GM21381 (cell line): ENCODE measurements around the gene LRRC4C.
"Not testable (repeated sequence)": the region's sequence is repeated elsewhere in the genome, so short reads cannot be mapped to it uniquely, and the experiment has no call there.

Experiments used
- ATAC-seq: cut with Tn5 transposase; IDR thresholded peaks from one replicate; pipeline ENCODE4 v1.9.1; 2021; ENCODE audit warnings: mild to moderate bottlenecking, moderate library complexity; ENCODE audit not compliant: unreplicated experiment

Gene LRRC4C

DNA sequence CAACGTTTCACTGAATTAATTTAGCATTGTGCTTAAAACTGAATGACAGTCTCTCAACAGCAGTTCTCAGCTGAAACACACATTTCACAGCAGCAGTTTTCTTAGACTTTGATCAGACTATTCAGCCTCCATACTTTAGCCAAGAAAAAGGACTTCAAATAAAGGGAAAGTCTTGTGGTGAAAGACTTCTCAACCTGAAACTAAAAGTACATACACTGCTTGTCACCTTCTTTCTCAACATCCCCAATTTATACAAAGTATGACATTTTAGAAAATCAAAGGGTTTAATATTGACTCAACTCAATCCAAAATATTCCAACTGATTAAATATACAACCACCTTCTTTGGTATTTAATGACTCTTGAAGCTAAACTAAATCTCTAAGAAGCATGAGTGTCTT, 419.0 kb downstream of the LRRC4C start:
- ATAC-seq = no peak

GRCh38 chr11:41039592-41039991, 419.9 kb downstream of the LRRC4C start:
- no peak for ATAC-seq

DNA sequence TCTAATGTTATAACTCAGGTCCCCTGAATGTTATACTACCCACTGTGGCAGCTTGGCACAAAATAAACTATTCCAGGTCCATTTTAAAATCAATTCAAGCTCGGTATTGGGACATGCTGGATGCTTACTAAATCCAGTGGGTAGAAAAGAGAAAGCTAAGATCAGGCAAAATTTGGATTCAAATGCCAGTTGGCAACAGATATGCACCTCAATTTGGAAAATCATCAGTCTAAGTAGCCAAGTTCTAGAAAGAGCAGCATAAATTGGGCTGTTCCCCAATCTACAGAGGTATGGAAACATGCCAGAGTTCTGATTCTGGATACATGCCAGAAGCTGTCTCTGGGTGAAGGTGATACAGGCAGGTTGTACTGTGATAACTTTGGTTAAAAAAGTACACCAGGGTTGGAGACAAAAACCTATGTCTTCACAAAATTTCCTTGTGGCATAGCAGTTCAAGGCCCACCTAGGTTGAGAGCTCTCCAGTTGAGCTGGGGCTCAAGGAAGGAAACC, 427.8 kb downstream of the LRRC4C start:
- ATAC-seq = no peak

- no peak for ATAC-seq
Observed at GRCh38 chr11:41020259-41020658, 439.2 kb downstream of the LRRC4C start.

DNA sequence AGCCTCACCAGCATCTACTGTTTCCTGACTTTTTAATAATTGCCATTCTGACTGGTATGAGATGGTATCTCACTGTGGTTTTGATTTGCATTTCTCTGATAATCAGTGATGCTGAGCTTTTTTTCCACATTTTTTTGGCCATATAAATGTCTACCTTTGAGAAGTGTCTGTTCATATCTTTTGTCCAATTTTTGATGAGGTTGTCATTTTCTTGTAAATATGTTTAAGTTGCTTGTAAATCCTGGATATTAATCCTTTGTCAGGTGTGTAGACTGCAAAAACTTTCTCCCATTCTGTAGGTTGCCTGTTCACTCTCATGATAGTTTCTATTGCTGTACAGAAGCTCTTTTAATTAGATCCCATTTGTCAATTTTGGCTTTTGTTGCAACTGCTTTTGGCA, 439.8 kb downstream of the LRRC4C start:
- not testable (repeated sequence) for ATAC-seq

GRCh38 chr11:41018224-41018623, 441.2 kb downstream of the LRRC4C start:
- ATAC-seq = no peak

DNA sequence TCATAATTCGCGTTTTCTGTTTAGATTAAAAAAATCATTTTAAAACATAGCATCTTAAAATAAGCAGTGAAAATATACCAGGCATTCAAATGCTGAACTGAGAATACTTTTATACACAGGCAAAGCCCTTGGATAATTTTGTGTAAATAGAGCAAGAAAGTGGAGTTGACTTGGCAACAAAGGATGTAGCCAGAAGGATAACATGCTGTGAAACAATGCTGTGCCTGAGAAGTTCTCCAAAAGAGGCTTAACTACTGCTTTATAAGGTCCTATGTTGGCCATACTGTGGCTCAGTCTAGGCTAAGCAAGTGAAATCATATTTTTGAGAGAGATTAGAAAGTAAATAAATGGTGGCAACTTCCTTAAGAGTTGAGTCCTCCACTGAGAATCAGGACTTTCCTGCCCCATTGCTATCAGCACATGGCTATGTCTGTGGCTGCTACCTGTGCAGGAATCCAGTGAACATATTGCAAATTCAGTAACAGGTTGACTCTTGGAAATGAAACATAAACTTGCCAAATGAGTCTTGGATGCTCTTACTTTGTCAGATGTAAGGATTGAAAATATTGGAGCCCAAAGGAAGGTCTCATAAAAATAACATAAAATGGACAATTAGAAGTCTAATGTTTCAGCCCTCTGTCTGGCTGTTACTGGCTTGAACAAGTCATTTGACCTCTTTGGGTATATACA, 448.9 kb downstream of the LRRC4C start:
- no peak for ATAC-seq

- no peak for ATAC-seq
Observed at GRCh38 chr11:41005986-41006385, 453.5 kb downstream of the LRRC4C start.

GRCh38 chr11:41003339-41004282, 455.8 kb downstream of the LRRC4C start:
- ATAC-seq = no peak

- no peak for ATAC-seq
Observed at GRCh38 chr11:40998920-40999319, 460.5 kb downstream of the LRRC4C start.

- ATAC-seq = no peak
Observed at GRCh38 chr11:40987776-40988435, 471.5 kb downstream of the LRRC4C start.

DNA sequence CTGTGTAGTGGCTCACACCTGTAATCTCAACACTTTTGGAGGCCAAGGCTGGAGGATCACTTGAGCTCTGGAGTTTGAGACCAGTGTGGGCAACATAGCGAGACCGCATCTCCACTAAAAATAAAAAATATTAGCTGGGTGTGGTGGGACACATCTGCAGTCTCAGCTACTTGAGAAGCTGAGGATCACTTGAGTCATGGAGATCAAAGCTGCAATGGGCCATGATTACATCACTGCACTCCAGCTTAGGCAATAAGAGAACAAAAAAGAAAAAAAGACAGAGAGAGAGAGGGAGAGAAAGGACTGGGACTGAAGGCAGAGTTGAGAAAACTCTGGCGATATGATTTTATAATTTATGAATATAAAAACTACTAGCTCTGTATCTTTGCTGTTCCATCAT, 473.1 kb downstream of the LRRC4C start:
- no peak for ATAC-seq

DNA sequence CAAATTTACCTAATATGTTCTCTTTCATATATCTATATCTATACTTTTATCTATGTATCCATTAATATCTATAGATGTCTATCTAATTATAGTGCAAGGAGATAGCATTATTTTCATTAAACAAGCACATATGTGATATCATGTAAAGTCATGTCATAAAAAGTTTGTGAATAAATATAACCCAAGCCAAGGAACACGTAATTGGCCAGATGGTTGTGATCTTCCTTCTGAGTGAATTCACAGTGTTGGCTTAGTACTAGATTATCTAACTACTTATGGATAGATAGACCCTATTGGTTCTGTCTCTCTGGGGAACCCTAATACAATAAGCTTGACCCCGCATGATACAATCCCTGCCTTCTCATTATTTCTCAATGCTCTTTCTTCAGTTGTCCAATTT, 484.4 kb downstream of the LRRC4C start:
- ATAC-seq = no peak

- no peak for ATAC-seq
Observed at GRCh38 chr11:40974186-40974795, 485.2 kb downstream of the LRRC4C start.

DNA sequence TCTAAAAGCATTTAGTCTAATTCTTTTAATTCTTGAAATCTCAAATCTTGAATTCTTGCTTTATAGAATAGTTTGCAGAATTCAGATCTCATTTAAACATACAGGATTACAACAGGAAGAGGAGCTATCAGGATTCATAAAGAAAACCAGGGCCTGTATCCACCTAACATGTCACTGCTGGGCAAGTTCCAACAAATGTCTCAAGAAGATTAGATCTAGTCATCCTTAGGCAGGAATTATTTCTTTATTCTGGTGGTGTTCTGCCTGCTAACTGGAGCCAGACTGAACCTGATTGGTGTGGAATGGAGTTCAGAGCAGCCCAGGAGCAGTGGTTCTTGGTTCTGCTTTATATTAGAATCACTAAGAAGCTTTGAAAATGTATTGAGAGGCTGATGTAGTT, 500.7 kb downstream of the LRRC4C start:
- no peak for ATAC-seq

GRCh38 chr11:40952479-40952878, 507.0 kb downstream of the LRRC4C start:
- ATAC-seq = no peak

DNA sequence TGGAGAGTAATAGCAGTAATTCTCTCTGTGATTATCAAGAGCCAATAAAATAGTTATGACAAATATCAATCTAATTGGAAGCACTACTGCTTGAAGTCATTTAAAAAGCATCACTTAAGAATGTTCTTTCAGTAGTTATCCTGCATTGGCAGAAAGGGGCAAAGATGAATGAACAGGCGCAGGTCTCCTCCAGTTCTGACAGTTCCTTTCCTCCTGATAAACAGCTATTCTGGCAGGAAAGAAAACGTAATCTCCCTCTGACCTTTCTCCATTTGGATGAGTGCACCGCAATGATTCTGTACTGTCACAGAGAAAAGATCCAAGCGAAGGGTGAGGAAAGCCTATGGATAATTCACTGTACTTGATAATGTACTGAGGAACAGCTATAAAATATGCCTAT, 521.5 kb downstream of the LRRC4C start:
- no peak for ATAC-seq

GRCh38 chr11:40924915-40925314, 534.5 kb downstream of the LRRC4C start:
- no peak for ATAC-seq

DNA sequence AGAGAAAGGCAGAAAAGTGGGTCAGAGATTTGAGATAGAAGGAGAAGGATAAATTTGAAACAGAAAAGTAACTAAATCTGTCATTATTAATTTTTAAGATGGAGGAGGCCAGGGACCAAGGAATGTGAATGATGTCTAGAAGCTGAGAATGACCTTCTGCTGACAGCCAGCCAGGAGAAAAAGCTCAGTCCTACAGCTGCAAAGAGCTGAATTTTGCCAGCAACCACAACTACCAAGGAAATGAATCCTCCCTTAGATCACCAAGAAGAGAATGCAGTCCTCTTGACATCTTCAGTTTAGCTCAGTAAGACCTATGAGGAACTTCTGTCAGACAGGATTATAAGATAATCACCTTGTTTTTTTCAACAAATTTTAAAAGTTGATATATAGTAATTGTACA, 538.2 kb downstream of the LRRC4C start:
- ATAC-seq = no peak

- ATAC-seq = not testable (repeated sequence)
Observed at GRCh38 chr11:40910774-40911173, 548.7 kb downstream of the LRRC4C start.

- ATAC-seq = no peak
Observed at GRCh38 chr11:40894501-40894900, 565.0 kb downstream of the LRRC4C start.
